IMR-90 (cell line): ENCODE data around the gene SEC22A.

Experiments used
- BHLHE40 ChIP-seq: fragments of 150-350 bp; IDR thresholded peaks from 2 replicates; pipeline ENCODE4 v1.6.1; 2016; ENCODE audit warnings: mild to moderate bottlenecking, low read depth, low read length
- CEBPB ChIP-seq: IDR thresholded peaks from 2 replicates; pipeline ENCODE4 v1.6.1; 2012; ENCODE audit warnings: low read depth, low read length, improper control_type of control experiment
- CHD1 ChIP-seq: IDR thresholded peaks from 2 replicates; pipeline ENCODE4 v1.6.1; 2012; ENCODE audit warnings: low read depth, low read length, improper control_type of control experiment
- CTCF ChIP-seq: conservative IDR thresholded peaks from 2 replicates; pipeline ENCODE4 v1.5.1; 2012; ENCODE audit warnings: mild to moderate bottlenecking, low read depth, low read length, improper control_type of control experiment
- ELK1 ChIP-seq: fragments of 150-350 bp; IDR thresholded peaks from 2 replicates; pipeline ENCODE4 v1.6.1; 2016; ENCODE audit warnings: low read depth, mild to moderate bottlenecking, low read length, moderate library complexity, borderline replicate concordance
- MAFK ChIP-seq: IDR thresholded peaks from 2 replicates; pipeline ENCODE4 v1.6.1; 2012; ENCODE audit warnings: low read depth, low read length, improper control_type of control experiment
- MAZ ChIP-seq: IDR thresholded peaks from 2 replicates; pipeline ENCODE4 v1.6.1; 2012; ENCODE audit warnings: low read depth, mild to moderate bottlenecking, low read length, improper control_type of control experiment, moderate library complexity, borderline replicate concordance
- MXI1 ChIP-seq: IDR thresholded peaks from 2 replicates; pipeline ENCODE4 v1.6.1; 2012; ENCODE audit warnings: low read depth, mild to moderate bottlenecking, low read length, moderate library complexity, borderline replicate concordance
- POLR2A ChIP-seq: IDR thresholded peaks from 2 replicates; pipeline ENCODE4 v1.6.1; 2012; ENCODE audit warnings: mild to moderate bottlenecking, low read depth, low read length
- RCOR1 ChIP-seq: IDR thresholded peaks from 2 replicates; pipeline ENCODE4 v1.6.1; 2012; ENCODE audit warnings: mild to moderate bottlenecking, low read length, improper control_type of control experiment; ENCODE audit not compliant: insufficient replicate concordance
- RFX5 ChIP-seq: IDR thresholded peaks from 2 replicates; pipeline ENCODE4 v1.8.0; 2012; ENCODE audit warnings: low read depth, mild to moderate bottlenecking, low read length, moderate library complexity
- SMC3 ChIP-seq: fragments of 150-350 bp; IDR thresholded peaks from 2 replicates; pipeline ENCODE4 v1.6.1; 2016; ENCODE audit warnings: low read depth, mild to moderate bottlenecking, antibody characterized with exemption, low read length, moderate library complexity
- USF2 ChIP-seq: fragments of 150-350 bp; IDR thresholded peaks from 2 replicates; pipeline ENCODE4 v1.6.1; 2017; ENCODE audit warnings: mild to moderate bottlenecking, antibody characterized with exemption, low read length, low read depth

- TF ChIP-seq CTCF: no peak
- TF ChIP-seq MAZ: no peak
- TF ChIP-seq USF2: no peak
- no peak for TF ChIP-seq MXI1
- no peak for TF ChIP-seq SMC3
- TF ChIP-seq BHLHE40: no peak
- no peak for TF ChIP-seq POLR2A
- no peak for TF ChIP-seq MAFK
- TF ChIP-seq RFX5: no peak
- TF ChIP-seq CEBPB: no peak
- no peak for TF ChIP-seq CHD1
- no peak for TF ChIP-seq ELK1
- TF ChIP-seq RCOR1: no peak
These were observed 102.3 kb downstream of the SEC22A start for GRCh38 chr3:123303976-123304560.
